Naive B cell (primary cell): ENCODE results near the gene HSP90AA1. TPM values are rescaled to one million over a fixed set of nuclear protein-coding genes. Genes with fewer than 3 reads are reported as not detected.
"Not testable (repeated sequence)": the region's sequence is repeated elsewhere in the genome, so short reads cannot be mapped to it uniquely, and the experiment has no call there.

ENCODE experiments used
- ATAC-seq, 2 donors: fragments of 150-1000 bp; cut with Tn5 transposase; 2 replicates each; pipeline ENCODE4 v1.10.0; 2021; ENCODE audit warnings: low read depth in 2 of 2, mild to moderate bottlenecking in 2 of 2, moderate library complexity in 2 of 2
- DNase-seq: peaks from one replicate; pipeline ENCODE4 v3.0.0; 2022
- H3K27ac Mint-ChIP-seq, 6 donors: one replicate each; pipeline ENCODE4 v1.8.0; 2020 to 2022; ENCODE audit warnings: mild to moderate bottlenecking in 6 of 6, mixed read lengths in 6 of 6, moderate library complexity in 5 of 6, inconsistent platforms in 2 of 6
- H3K27me3 Mint-ChIP-seq, 3 donors: one replicate each; pipeline ENCODE4 v1.8.0; 2021 to 2022; ENCODE audit warnings: mixed read lengths in 3 of 3, mild to moderate bottlenecking in 1 of 3
- H3K36me3 Mint-ChIP-seq, 2 donors: one replicate each; pipeline ENCODE4 v1.8.0; 2020 to 2022; ENCODE audit warnings: mixed read lengths in 2 of 2, inconsistent platforms in 1 of 2, mild to moderate bottlenecking in 1 of 2
- H3K4me1 Mint-ChIP-seq, 3 donors: one replicate each; pipeline ENCODE4 v1.8.0; 2020 to 2022; ENCODE audit warnings: mixed read lengths in 3 of 3, inconsistent platforms in 1 of 3, mild to moderate bottlenecking in 1 of 3, moderate library complexity in 1 of 3
- H3K4me3 Mint-ChIP-seq, 8 donors: one replicate each; pipeline ENCODE4 v1.8.0; 2020 to 2022; ENCODE audit warnings: mild to moderate bottlenecking in 8 of 8, mixed read lengths in 8 of 8, moderate library complexity in 8 of 8, inconsistent platforms in 2 of 8
- H3K9me3 Mint-ChIP-seq, 7 donors: one replicate each; pipeline ENCODE4 v1.8.0; 2020 to 2022; ENCODE audit warnings: mixed read lengths in 7 of 7, mild to moderate bottlenecking in 5 of 7, inconsistent platforms in 2 of 7, moderate library complexity in 1 of 7
- polyA plus RNA-seq, 6 donors: library from polyadenylated mRNA; unstranded; fragments of 300-500 nt; fragmentation: Illumina TruSeq; gene quantifications; one replicate each; pipeline ENCODE4 v1.2.3, GENCODE V29; 2021; ENCODE audit warnings: low read depth in 6 of 6

Gene HSP90AA1
- polyA plus RNA-seq, 6 donors from 2014 or later = 133 to 338 (median 304) TPM

DNA sequence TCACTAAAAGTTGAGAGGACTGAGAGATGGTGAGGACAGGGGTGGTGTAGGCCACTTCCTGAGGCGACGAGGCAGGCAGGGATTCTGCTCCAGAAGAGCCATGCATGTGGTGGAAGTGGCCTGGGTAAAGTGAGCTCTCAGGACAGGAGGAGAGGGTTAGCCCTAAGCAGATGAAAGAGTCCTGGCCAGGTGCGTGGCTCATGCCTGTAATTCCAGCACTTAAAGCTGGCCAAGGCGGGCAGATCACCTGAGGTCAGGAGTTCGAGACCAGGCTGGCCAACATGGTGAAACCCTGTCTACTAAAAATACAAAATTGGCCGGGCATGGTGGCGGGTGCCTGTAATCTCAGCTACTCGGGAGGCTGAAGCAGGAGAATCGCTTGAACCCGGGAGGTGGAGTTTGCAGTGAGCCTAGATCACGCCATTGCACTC lies 8.5 kb downstream of the HSP90AA1 start:
- not testable (repeated sequence) for ATAC-seq, H3K27me3 Mint-ChIP-seq, H3K9me3 Mint-ChIP-seq, DNase-seq
- peaks cover 27 to 28% of the 10 kb centered on the region in 2 donors for H3K36me3 Mint-ChIP-seq
- peaks cover 6 to 22% (median 9%) of the 10 kb centered on the region in 3 donors for H3K4me1 Mint-ChIP-seq
- H3K27ac Mint-ChIP-seq = peak overlapping the region in 1 of 6 donors; percentile 41
- peak overlapping the region in 1 of 8 donors; percentile 74 for H3K4me3 Mint-ChIP-seq

DNA sequence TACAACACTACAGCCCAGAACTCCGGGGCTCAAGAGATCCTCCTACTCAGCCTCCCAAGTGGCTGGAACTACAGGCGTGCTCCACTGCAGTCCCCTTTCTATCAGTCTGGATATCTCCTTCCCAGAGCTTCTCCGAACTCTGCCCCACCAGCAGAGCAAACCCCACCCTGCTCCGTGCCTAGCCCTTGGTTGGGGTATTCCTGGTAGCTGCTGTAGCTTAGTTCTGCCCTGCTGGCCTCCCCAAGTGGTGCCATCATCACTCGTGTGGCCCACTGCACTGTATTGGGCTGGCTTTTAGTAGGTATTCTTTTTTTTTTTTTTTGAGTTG lies 9.5 kb downstream of the HSP90AA1 start:
- no peak for ATAC-seq
- DNase-seq = no peak
- Mint-ChIP-seq H3K36me3 (peaks cover 18 to 21% of the 10 kb centered on the region in 2 donors), H3K27me3 (no peaks in the 10 kb centered on the region), H3K4me3 (no peak overlapping the region), H3K4me1 (peaks cover 4 to 18% (median 6%) of the 10 kb centered on the region in 3 donors), H3K27ac (peak overlapping the region in 2 of 6 donors; percentile 41 to 47), H3K9me3 (peaks cover 0 to 4% (median 0%) of the 10 kb centered on the region in 7 donors)

GRCh38 chr14:102075155-102075554 lies 11.7 kb downstream of the HSP90AA1 start:
- no peaks in the 10 kb centered on the region for H3K27me3 Mint-ChIP-seq
- ATAC-seq (no peak), DNase-seq (no peak)
- peaks cover 12 to 13% of the 10 kb centered on the region in 2 donors for H3K36me3 Mint-ChIP-seq
- peaks cover 0 to 6% (median 0%) of the 10 kb centered on the region in 3 donors for H3K4me1 Mint-ChIP-seq
- H3K9me3 Mint-ChIP-seq = peaks cover 0 to 4% (median 0%) of the 10 kb centered on the region in 7 donors
- H3K4me3 Mint-ChIP-seq = no peak overlapping the region
- no peak overlapping the region for H3K27ac Mint-ChIP-seq

DNA sequence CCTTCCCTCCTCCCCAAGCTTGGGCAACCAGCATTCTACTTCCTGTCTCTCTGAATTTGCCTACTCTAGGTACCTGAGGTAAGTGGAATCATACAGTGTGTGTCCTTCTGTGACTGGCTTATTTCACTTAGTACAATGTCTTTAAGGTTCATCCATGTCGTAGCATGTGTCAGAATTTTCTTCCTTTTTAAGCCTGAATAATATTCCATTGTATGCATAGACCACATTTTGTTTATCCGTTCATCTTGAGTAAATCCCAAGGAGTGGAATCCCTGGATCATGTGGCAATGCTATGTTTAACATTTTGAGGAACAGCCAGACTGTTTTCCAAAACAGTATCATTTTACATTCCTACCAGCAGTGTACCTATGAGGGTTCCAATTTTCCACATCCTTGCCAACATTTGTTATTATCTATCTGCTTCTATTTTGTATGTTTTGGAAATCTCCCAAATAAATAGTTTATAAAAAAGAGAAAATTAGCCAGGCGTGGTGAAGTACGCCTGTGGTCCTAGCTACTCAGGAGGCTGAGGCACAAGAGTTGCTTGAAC lies 12.4 kb downstream of the HSP90AA1 start:
- no peak for DNase-seq
- H3K27ac Mint-ChIP-seq = peak overlapping the region in 1 of 6 donors; percentile 43
- H3K9me3 Mint-ChIP-seq = peaks cover 0 to 4% (median 0%) of the 10 kb centered on the region in 7 donors
- no peak for ATAC-seq
- H3K4me1 Mint-ChIP-seq = peaks cover 0 to 6% (median 0%) of the 10 kb centered on the region in 3 donors
- no peaks in the 10 kb centered on the region for H3K27me3 Mint-ChIP-seq
- peaks cover 6 to 12% of the 10 kb centered on the region in 2 donors for H3K36me3 Mint-ChIP-seq
- H3K4me3 Mint-ChIP-seq = no peak overlapping the region

DNA sequence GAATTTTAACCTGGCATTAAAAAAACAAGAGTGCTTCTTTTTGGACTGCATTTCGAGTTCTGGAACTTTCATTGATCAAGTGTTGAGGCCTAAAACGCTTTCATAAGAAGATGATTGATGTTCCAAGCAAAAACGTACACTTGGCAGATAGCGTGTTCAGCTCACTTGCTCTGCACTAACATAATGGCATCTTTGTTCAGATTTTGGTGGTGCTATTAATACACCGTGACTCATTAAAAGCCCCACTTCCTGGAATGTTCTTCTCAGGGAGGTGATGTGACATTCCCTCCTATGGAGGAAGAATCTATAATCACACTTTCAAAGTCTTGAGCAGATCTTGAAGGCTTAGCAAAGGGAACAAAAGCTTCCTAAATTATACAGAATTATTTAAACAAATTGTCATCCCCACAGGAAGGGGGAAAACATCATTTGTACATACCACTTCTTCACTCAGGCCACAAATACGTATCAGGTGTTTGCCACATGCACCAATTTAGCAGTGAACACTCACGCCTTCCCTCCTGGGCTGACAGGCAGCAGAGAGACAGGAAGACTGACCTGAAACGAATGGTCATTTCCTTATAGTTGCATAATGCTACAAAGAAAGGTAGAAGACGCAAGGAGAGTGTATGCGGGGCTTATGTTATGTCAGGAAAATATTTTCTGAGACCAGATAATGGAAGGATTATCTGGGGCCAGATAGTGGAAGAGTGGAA lies 15.4 kb downstream of the HSP90AA1 start:
- ATAC-seq = no peak
- Mint-ChIP-seq H3K4me1 (no peaks in the 10 kb centered on the region), H3K27ac (peak overlapping the region in 1 of 6 donors; percentile 19), H3K9me3 (peaks cover 0 to 4% (median 0%) of the 10 kb centered on the region in 7 donors), H3K27me3 (no peaks in the 10 kb centered on the region), H3K4me3 (no peak overlapping the region), H3K36me3 (peaks cover 0 to 4% of the 10 kb centered on the region in 2 donors)
- no peak for DNase-seq

DNA sequence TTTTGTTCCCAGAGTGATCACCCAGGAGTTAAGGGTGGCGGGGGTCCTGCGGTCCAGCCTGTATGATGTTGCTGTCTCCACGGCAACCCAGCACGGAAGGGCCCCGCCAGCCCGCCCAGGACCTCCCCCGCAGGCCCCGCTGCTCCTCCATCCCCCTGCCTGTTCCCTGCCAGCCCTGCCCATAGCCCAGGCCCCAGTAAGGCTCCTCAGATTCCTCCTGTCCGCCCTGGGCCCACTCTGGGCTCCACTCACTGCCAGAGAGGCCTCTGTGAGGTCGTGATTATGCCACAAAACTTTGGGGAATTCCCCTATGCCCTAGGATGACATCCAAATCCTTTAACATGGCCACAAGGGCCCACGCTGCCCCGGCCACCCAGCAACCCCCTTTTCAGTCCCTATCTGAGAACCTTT lies 20.8 kb downstream of the HSP90AA1 start:
- Mint-ChIP-seq H3K27ac (no peak overlapping the region), H3K4me1 (peaks cover 0 to 4% (median 0%) of the 10 kb centered on the region in 3 donors), H3K4me3 (peak overlapping the region in 1 of 8 donors; percentile 15), H3K27me3 (no peaks in the 10 kb centered on the region), H3K9me3 (no peaks in the 10 kb centered on the region), H3K36me3 (no peaks in the 10 kb centered on the region)
- DNase-seq (no peak), ATAC-seq (no peak)

- not testable (repeated sequence) for ATAC-seq, H3K27me3 Mint-ChIP-seq, DNase-seq, H3K36me3 Mint-ChIP-seq, H3K9me3 Mint-ChIP-seq, H3K4me1 Mint-ChIP-seq
- H3K4me3 Mint-ChIP-seq = peak overlapping the region in 1 of 8 donors; percentile 33
- peak overlapping the region in 1 of 6 donors; percentile 45 for H3K27ac Mint-ChIP-seq
Observed at GRCh38 chr14:102064590-102064989, 22.3 kb downstream of the HSP90AA1 start.

DNA sequence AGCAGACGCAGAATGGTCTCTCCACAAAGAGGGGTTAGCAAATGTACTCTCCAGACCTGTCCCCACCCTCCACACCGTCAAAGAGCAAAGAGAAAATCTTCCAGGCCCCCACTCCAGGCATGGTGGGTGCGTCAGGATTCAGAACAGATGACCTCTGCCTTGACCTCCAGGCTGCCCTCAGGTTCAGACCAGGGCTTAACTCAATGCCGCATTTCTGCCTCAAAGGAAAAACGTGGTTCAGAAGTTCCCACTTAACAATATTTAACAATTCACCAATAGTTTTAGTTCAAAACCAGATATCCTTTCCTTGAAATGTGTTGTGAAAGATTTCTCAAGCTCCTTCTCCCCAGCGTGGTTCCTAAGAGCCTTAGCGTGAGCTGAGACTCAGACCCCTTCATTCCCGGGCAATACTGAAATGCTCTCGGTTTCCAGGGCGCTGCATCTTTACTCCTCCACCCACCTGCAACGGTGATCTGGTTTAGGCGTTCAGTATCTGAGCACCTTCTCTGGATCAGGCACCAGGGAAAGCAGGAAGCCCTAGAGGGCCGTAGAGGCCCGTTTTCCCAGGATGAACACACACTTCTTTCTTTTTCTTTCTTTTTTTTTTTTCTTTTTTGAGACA lies 22.9 kb downstream of the HSP90AA1 start:
- peak overlapping the region in 1 of 6 donors; percentile 28 for H3K27ac Mint-ChIP-seq
- H3K36me3 Mint-ChIP-seq = no peaks in the 10 kb centered on the region
- H3K27me3 Mint-ChIP-seq = no peaks in the 10 kb centered on the region
- H3K4me3 Mint-ChIP-seq = no peak overlapping the region
- no peaks in the 10 kb centered on the region for H3K9me3 Mint-ChIP-seq
- H3K4me1 Mint-ChIP-seq = peaks cover 0 to 7% (median 0%) of the 10 kb centered on the region in 3 donors
- ATAC-seq (no peak), DNase-seq (no peak)

DNA sequence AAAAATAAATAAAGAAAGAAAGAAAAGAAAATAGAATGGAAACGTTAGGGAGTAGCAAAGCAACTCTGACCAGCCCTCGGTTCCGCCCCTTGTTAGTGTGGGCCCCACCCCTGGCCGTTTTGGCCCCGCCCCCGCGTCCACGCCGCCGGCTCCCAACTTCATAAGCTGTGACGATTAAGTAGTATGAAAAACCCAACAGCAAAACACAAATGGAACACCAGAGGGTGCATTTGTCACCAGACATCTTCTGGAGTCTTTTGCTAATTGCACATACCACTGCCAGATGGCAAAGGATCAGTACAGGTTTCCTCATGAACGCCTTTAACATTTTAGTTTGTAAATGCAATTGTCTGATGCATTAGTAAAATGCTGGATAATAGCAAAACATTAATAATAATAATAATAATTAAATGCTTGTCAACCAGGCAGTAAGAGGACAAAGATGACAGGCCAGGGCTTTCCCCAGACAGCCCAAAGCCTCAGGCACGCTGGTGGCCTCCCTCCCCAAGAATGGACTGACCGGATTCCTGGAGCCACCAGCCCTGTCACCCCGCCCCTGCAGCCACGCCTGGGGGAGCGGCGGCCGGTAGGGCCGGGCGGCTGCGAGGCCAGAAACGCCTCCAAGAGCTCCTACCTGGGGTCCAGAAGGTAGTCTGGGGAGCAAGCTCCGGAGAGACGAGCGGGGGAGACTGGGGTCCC lies 23.6 kb downstream of the HSP90AA1 start:
- Mint-ChIP-seq H3K36me3 (no peaks in the 10 kb centered on the region), H3K4me3 (no peak overlapping the region), H3K4me1 (peaks cover 0 to 7% (median 0%) of the 10 kb centered on the region in 3 donors), H3K27ac (peak overlapping the region in 1 of 6 donors; percentile 60), H3K27me3 (no peaks in the 10 kb centered on the region), H3K9me3 (no peaks in the 10 kb centered on the region)
- ATAC-seq (peak; percentile 93 to 97), DNase-seq (peak; percentile 56)

DNA sequence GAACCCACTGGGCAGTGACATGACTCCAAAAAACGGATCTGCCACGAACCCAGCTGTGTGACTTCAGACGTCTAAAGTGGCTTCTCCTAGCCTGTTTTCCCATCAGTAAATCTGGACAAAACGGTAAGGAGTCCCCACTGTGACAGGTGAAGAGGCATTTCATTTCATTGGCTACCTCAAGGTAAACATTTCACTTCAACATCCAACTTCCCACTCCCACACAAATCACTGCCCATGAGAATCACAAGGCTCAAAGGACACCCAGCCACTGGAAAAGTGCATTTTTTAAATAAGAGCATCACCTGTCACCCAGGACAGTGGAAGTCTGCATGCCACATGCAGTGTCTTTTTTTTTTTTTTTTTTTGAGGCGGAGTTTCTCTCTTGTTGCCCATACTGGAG lies 27.9 kb downstream of the HSP90AA1 start:
- Mint-ChIP-seq H3K36me3 (no peaks in the 10 kb centered on the region), H3K27ac (no peak overlapping the region), H3K27me3 (no peaks in the 10 kb centered on the region), H3K9me3 (no peaks in the 10 kb centered on the region), H3K4me3 (no peak overlapping the region), H3K4me1 (peaks cover 4 to 7% (median 4%) of the 10 kb centered on the region in 3 donors)
- DNase-seq (no peak), ATAC-seq (no peak)

- Mint-ChIP-seq H3K9me3 (no peaks in the 10 kb centered on the region), H3K36me3 (no peaks in the 10 kb centered on the region), H3K27me3 (no peaks in the 10 kb centered on the region), H3K4me1 (peaks cover 4 to 7% (median 4%) of the 10 kb centered on the region in 3 donors), H3K27ac (peak overlapping the region in 1 of 6 donors; percentile 21), H3K4me3 (no peak overlapping the region)
- ATAC-seq (no peak), DNase-seq (no peak)
Observed at GRCh38 chr14:102058146-102058545, 28.7 kb downstream of the HSP90AA1 start.

- Mint-ChIP-seq H3K27me3 (no peaks in the 10 kb centered on the region), H3K27ac (peak overlapping the region in 3 of 6 donors; percentile 21 to 84 (median 36)), H3K36me3 (no peaks in the 10 kb centered on the region), H3K4me3 (no peak overlapping the region), H3K4me1 (peaks cover 4 to 7% (median 4%) of the 10 kb centered on the region in 3 donors), H3K9me3 (no peaks in the 10 kb centered on the region)
- ATAC-seq (no peak), DNase-seq (no peak)
Observed at GRCh38 chr14:102057480-102058114, 29.2 kb downstream of the HSP90AA1 start.
